NCI-H748 (cell line): ENCODE results near the gene NTN1.
"Not testable (repeated sequence)": the region's sequence is repeated elsewhere in the genome, so short reads cannot be mapped to it uniquely, and the experiment has no call there.

Experiments used
- DNase-seq: peaks from one replicate; lab custom pipeline; 2025; ENCODE audit not compliant: unreplicated experiment; lab: John Stamatoyannopoulos, UW

The NTN1 gene

GRCh38 chr17:9080296-9080914 is 59.1 kb downstream of the NTN1 start:
- no peak for DNase-seq

- DNase-seq, result no peak
Observed at GRCh38 chr17:9080983-9081382, 59.7 kb downstream of the NTN1 start.

GRCh38 chr17:9086577-9086976 is 65.3 kb downstream of the NTN1 start:
- no peak for DNase-seq

GRCh38 chr17:9087921-9088320 is 66.6 kb downstream of the NTN1 start:
- no peak for DNase-seq

GRCh38 chr17:9090641-9091096 is 69.4 kb downstream of the NTN1 start:
- DNase-seq, result no peak

- DNase-seq, result no peak
Observed at GRCh38 chr17:9094193-9094592, 72.9 kb downstream of the NTN1 start.

GRCh38 chr17:9095390-9095789 is 74.1 kb downstream of the NTN1 start:
- DNase-seq, result no peak

GRCh38 chr17:9098242-9098825 is 77.0 kb downstream of the NTN1 start:
- DNase-seq, result no peak

GRCh38 chr17:9101356-9101755 is 80.0 kb downstream of the NTN1 start:
- DNase-seq, result no peak

GRCh38 chr17:9103193-9103592 is 81.9 kb downstream of the NTN1 start:
- DNase-seq, result not testable (repeated sequence)

- no peak for DNase-seq
Observed at GRCh38 chr17:9104370-9105041, 83.2 kb downstream of the NTN1 start.

GRCh38 chr17:9105068-9105868 is 84.0 kb downstream of the NTN1 start:
- DNase-seq, result no peak

- not testable (repeated sequence) for DNase-seq
Observed at GRCh38 chr17:9106278-9106677, 85.0 kb downstream of the NTN1 start.

GRCh38 chr17:9107527-9107926 is 86.2 kb downstream of the NTN1 start:
- no peak for DNase-seq

- no peak for DNase-seq
Observed at GRCh38 chr17:9108146-9108545, 86.8 kb downstream of the NTN1 start.

GRCh38 chr17:9109933-9110332 is 88.6 kb downstream of the NTN1 start:
- no peak for DNase-seq

- DNase-seq, result no peak
Observed at GRCh38 chr17:9110501-9110900, 89.2 kb downstream of the NTN1 start.

- DNase-seq, result peak; percentile 36
Observed at GRCh38 chr17:9115214-9116191, 94.2 kb downstream of the NTN1 start.

- no peak for DNase-seq
Observed at GRCh38 chr17:9116311-9116835, 95.1 kb downstream of the NTN1 start.

GRCh38 chr17:9116861-9117568 is 95.7 kb downstream of the NTN1 start:
- DNase-seq, result no peak
